Measurements from ENCODE around the gene HLTF. TPM values are rescaled to one million over a fixed set of nuclear protein-coding genes. Genes with fewer than 3 reads are reported as not detected.

HLTF gene
- total and polyA plus RNA-seq, 2 of the 4 experiments (the other 2 are of a cell fraction) = 12.6 to 39.1 TPM

DNA sequence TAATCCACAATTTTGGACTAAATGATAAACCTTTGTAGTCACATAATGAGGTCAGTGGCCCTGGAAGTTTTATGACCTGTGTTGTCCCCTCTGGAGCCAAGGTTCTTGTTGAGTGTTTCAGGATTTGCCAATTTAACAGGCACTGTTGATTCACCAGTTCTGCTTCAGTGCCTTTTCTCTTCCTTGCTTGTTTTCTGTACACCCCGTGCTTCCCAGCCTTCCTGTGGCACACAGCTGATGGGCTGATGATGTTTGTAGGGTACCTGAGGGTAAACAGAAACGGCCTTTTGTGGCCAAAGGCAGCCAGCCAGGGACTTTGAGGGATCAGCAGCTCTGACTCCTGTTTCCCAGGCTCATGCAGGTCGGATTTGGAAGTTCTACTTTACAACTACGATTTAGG, 81.7 kb downstream of the HLTF start:
- Histone ChIP-seq H3K4me1 (ENCODE audit: control insufficient read depth, insufficient read depth, low read length) (peaks cover 14% of the 10 kb centered on the region), H3K79me1 (ENCODE audit: low read depth in 1 of 2, low read length in 2 of 2) (peaks cover 23 to 57% of the 10 kb centered on the region in 2 experiments), H3K27me3 (ENCODE audit: control insufficient read depth, insufficient read depth, low read length) (no peaks in the 10 kb centered on the region), H4K8ac (ENCODE audit: low read depth in 2 of 2, low read length in 2 of 2) (peak overlapping the region; percentile 37 to 85; a peak in 3 of 4 replicates), H3K9me3 (ENCODE audit: control insufficient read depth, insufficient read depth, low read length) (no peaks in the 10 kb centered on the region), H3K4ac (ENCODE audit: low read depth, low read length) (peak overlapping the region; percentile 88), H2AK5ac (ENCODE audit: low read depth, low read length) (peak overlapping the region; percentile 71), H3K14ac (replicated peaks; ENCODE audit: low read depth, low read length) (peak overlapping the region; percentile 55), H4K5ac (ENCODE audit: low read depth, low read length) (peak overlapping the region; percentile 76), H2BK5ac (ENCODE audit: low read depth, low read length, poor library complexity, severe bottlenecking) (peak overlapping the region; percentile 81), H2AFZ (replicated peaks; ENCODE audit: low read length, poor library complexity) (peak overlapping the region; percentile 64), H3K4me3 (ENCODE audit: insufficient read depth, low read depth, low read length) (no peak overlapping the region), H2AK9ac (replicated peaks; ENCODE audit: low read depth, low read length, poor library complexity) (peak overlapping the region; percentile 13), H3K36me3 (ENCODE audit: control insufficient read depth, insufficient read depth, low read length) (peaks cover 17% of the 10 kb centered on the region), H2BK120ac (ENCODE audit: low read depth, low read length) (peak overlapping the region; percentile 89), H2BK15ac (ENCODE audit: low read depth, low read length) (peak overlapping the region; percentile 93; the same call in 2 of the 3 replicates), H4K91ac (ENCODE audit: insufficient read depth, low read depth, low read length) (peak overlapping the region; percentile 71), H3K9me1 (ENCODE audit: insufficient read depth, low read length) (peaks cover 25% of the 10 kb centered on the region), H3K27ac (ENCODE audit: insufficient read depth, low read length) (peak overlapping the region; percentile 83), H3K9ac (ENCODE audit: low read depth, low read length) (peak overlapping the region; percentile 43), H3K56ac (ENCODE audit: extremely low read depth, insufficient read depth, low read length) (peak overlapping the region; percentile 33; the same call in 1 of the 2 replicates), H2BK20ac (ENCODE audit: low read depth, low read length) (peak overlapping the region; percentile 95), H3K4me2 (ENCODE audit: low read depth, low read length) (peak overlapping the region; percentile 30), H4K20me1 (ENCODE audit: insufficient read depth, low read length) (no peaks in the 10 kb centered on the region), H3K23ac (ENCODE audit: low read depth, low read length) (peak overlapping the region; percentile 15), H3K18ac (ENCODE audit: low read depth, low read length) (peak overlapping the region; percentile 82)
- TF ChIP-seq POLR2A (IDR thresholded peaks at IDR 0.05; ENCODE audit: low read depth, low read length) = no peak
- no peak for TF ChIP-seq RAD21 (IDR thresholded peaks at IDR 0.05; ENCODE audit: low read length)
- TF ChIP-seq, protein P1, sequence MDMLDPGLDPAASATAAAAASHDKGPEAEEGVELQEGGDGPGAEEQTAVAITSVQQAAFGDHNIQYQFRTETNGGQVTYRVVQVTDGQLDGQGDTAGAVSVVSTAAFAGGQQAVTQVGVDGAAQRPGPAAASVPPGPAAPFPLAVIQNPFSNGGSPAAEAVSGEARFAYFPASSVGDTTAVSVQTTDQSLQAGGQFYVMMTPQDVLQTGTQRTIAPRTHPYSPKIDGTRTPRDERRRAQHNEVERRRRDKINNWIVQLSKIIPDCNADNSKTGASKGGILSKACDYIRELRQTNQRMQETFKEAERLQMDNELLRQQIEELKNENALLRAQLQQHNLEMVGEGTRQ (IDR thresholded peaks at IDR 0.05; ENCODE audit: low read depth, low read length) = no peak
- TF ChIP-seq BHLHE40 (IDR thresholded peaks at IDR 0.05; ENCODE audit: low read depth, low read length) = no peak
- no peak for TF ChIP-seq FOS (IDR thresholded peaks at IDR 0.05; ENCODE audit: low read depth, low read length)
- TF ChIP-seq, protein P2, sequence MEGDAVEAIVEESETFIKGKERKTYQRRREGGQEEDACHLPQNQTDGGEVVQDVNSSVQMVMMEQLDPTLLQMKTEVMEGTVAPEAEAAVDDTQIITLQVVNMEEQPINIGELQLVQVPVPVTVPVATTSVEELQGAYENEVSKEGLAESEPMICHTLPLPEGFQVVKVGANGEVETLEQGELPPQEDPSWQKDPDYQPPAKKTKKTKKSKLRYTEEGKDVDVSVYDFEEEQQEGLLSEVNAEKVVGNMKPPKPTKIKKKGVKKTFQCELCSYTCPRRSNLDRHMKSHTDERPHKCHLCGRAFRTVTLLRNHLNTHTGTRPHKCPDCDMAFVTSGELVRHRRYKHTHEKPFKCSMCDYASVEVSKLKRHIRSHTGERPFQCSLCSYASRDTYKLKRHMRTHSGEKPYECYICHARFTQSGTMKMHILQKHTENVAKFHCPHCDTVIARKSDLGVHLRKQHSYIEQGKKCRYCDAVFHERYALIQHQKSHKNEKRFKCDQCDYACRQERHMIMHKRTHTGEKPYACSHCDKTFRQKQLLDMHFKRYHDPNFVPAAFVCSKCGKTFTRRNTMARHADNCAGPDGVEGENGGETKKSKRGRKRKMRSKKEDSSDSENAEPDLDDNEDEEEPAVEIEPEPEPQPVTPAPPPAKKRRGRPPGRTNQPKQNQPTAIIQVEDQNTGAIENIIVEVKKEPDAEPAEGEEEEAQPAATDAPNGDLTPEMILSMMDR (conservative IDR thresholded peaks at IDR 0.05; ENCODE audit: low read depth, low read length) = no peak
- no peak for TF ChIP-seq MAZ (IDR thresholded peaks at IDR 0.05; ENCODE audit: borderline replicate concordance, low read depth, low read length)
- TF ChIP-seq NFE2L2 (IDR thresholded peaks at IDR 0.05; ENCODE audit: low read depth, low read length) = no peak
- BruUV-seq (replicated peaks) = no TSS peak
- DNase-seq = peak; percentile 68
- ChIA-PET CTCF (no interaction called here), POLR2A (ENCODE audit: unreplicated experiment) (no interaction called here)
- in situ Hi-C loops (cut with MboI; ENCODE audit: low sequenced_read_pairs) (no loop called here), intact Hi-C loops (cut with micrococcal nuclease) (no loop called here), dilution Hi-C loops (cut with HindIII; ENCODE audit: low sequenced_read_pairs, unreplicated experiment) (no loop called here)
- 20% methylated on average over 2 of the region's 4 CpGs; no CpG with 5 or more reads in 1 of the 2 experiments for WGBS, 2 experiments (ENCODE audit: extremely low coverage in 2 of 2, insufficient read length in 1 of 2)
- ATAC-seq (ENCODE audit: low read depth) = no peak; the same call in 1 of the 2 replicates

Measured in IMR-90 (cell line).